ENCODE measurements around the gene AKT1.

DNA sequence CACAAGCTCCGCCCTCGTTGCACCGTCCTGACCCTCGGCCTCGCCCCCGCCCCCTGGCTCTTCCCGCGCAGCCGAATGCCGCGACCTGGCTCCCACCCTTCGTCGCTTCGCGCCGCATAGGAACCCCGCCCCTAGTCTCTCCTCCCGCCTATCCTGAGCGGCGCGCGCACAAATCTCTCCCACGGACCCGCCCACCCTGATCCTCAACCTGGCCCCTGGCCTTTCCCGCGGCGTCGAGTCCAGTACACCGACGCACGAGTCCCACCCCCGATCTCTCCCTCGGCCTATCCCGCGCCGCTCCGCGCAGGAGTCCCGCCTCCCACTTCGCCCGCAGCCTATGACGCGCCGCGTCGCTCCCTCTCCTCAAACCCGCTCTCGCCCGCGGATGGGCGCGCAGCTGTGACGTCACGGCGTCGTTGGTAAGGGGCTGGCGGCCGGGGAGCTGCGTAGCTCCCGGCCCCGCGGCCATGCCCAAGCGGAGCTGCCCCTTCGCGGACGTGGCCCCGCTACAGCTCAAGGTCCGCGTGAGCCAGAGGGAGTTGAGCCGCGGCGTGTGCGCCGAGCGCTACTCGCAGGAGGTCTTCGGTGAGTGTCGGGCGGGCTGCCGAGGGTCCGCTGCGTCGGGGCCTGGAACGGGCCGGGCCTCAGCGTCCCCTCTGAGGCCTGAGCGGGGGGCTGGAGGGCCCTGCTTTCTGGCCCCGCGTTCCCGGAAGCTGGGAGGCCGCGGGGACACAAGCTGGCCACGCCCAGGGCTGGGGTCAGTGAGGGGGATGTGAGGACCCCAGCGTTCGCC lies 42.6 kb downstream of the AKT1 start, which contains the start of gene SIVA1:
- peak; percentile 87 for TF ChIP-seq POLR2A (IDR thresholded peaks at IDR 0.05; ENCODE audit: low read depth, low read length)
- TF ChIP-seq POLR2AphosphoS5 (IDR thresholded peaks at IDR 0.05; ENCODE audit: low read depth, low read length), result peak; percentile 81
- peak; percentile 45; the same call in 1 of the 2 replicates for TF ChIP-seq TAF1 (IDR thresholded peaks at IDR 0.05; ENCODE audit: borderline replicate concordance, low read depth, low read length)
